ENCODE results near the gene GOLGA5.

GOLGA5 gene

GRCh38 chr14:92887157-92887556 lies 93.1 kb downstream of the GOLGA5 start:
- Histone ChIP-seq H3K4me3 (ENCODE audit: low read depth in 1 of 2, low read length in 2 of 2) (no peak overlapping the region), H3K9ac (ENCODE audit: low read length) (no peak overlapping the region), H3K36me3 (ENCODE audit: insufficient read depth, low read length) (no peaks in the 10 kb centered on the region), H3K27ac (ENCODE audit: low read depth, low read length) (no peak overlapping the region), H3K27me3 (ENCODE audit: control insufficient read depth in 1 of 2, insufficient read depth in 2 of 2, low read length in 2 of 2) (no peaks in the 10 kb centered on the region), H3K4me1 (ENCODE audit: insufficient read depth, low read length) (no peaks in the 10 kb centered on the region), H3K9me3 (ENCODE audit: low read length) (no peaks in the 10 kb centered on the region)

DNA sequence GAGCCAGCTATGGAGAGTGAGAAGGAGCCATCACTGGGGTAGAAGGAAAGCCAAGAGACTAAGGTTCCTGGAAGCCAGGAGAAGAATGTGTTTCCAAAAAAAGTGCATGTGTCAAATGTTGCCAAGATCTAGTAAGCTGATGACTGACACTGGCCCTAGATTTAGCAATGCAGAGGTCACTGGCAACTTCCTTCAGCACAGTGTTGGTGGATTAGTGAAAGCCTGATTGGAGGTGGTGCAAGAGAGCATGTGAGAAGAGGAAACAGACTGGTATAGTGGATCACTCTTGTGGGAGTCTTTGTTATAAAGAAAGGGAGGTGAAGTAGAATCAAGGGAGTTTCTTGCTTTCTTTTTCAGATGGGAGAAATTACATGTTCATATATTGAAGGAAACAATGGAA lies 94.8 kb downstream of the GOLGA5 start:
- Histone ChIP-seq H3K4me1 (ENCODE audit: insufficient read depth, low read length) (no peaks in the 10 kb centered on the region), H3K9ac (ENCODE audit: low read length) (no peak overlapping the region), H3K27me3 (ENCODE audit: control insufficient read depth in 1 of 2, insufficient read depth in 2 of 2, low read length in 2 of 2) (no peaks in the 10 kb centered on the region), H3K4me3 (ENCODE audit: low read depth in 1 of 2, low read length in 2 of 2) (no peak overlapping the region), H3K27ac (ENCODE audit: low read depth, low read length) (no peak overlapping the region), H3K9me3 (ENCODE audit: low read length) (no peaks in the 10 kb centered on the region), H3K36me3 (ENCODE audit: insufficient read depth, low read length) (no peaks in the 10 kb centered on the region)
